ENCODE results near the gene DNASE2.
"Not testable (repeated sequence)": the region's sequence is repeated elsewhere in the genome, so short reads cannot be mapped to it uniquely, and the experiment has no call there.

The DNASE2 gene

DNA sequence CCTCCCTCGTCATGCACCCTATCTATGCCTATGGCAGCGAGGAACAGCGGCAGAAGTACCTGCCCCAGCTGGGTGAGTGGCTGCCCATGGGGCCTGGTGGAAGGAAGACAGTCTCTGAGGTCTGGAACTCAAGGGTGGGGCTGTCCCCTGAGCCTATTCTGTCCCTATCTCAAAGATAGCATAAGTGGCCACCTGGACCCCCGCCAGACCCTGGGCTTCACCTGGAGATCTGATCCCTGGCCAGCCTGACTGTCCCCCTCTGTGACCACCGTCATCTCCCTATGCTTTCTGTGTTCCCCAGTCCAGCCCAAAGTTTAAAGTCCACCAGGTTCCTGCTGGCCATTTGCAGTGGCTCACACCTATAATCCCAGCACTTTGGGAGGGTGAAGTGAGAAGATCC is 12.3 kb upstream of the DNASE2 start:
- TF ChIP-seq, protein P1, sequence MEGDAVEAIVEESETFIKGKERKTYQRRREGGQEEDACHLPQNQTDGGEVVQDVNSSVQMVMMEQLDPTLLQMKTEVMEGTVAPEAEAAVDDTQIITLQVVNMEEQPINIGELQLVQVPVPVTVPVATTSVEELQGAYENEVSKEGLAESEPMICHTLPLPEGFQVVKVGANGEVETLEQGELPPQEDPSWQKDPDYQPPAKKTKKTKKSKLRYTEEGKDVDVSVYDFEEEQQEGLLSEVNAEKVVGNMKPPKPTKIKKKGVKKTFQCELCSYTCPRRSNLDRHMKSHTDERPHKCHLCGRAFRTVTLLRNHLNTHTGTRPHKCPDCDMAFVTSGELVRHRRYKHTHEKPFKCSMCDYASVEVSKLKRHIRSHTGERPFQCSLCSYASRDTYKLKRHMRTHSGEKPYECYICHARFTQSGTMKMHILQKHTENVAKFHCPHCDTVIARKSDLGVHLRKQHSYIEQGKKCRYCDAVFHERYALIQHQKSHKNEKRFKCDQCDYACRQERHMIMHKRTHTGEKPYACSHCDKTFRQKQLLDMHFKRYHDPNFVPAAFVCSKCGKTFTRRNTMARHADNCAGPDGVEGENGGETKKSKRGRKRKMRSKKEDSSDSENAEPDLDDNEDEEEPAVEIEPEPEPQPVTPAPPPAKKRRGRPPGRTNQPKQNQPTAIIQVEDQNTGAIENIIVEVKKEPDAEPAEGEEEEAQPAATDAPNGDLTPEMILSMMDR (conservative IDR thresholded peaks at IDR 0.05; ENCODE audit: low read length): no peak
- H3K4me3 ChIP-seq (ENCODE audit: low read length): no peak overlapping the region
- no peak for DNase-seq (ENCODE audit: low read depth)

DNA sequence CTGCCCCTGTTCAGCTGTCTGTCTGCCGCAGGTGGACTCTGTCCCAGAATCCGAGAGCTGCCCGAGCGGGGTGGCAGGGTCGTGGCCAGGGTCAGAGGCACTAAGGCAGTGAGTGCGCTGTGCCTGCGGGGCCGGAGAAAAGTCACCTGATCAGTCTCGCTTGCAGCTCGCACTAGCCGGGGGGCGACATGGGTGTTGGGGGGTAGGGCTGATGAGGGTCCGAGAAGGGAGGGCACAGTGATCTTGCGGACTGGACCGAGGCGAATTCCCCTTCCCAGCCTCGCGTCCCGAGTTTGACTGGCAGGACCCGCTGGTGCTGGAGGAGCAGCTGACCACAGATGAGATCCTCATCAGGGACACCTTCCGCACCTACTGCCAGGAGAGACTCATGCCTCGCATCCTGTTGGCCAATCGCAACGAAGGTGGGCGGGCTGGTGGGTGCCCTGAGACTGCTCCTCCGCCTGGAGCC is 10.3 kb upstream of the DNASE2 start:
- TF ChIP-seq, protein P1 (conservative IDR thresholded peaks at IDR 0.05; ENCODE audit: low read length): no peak
- no peak for DNase-seq (ENCODE audit: low read depth)
- peak overlapping the region; percentile 97 for H3K4me3 ChIP-seq (ENCODE audit: low read length)

GRCh38 chr19:12890787-12891552 is 9.7 kb upstream of the DNASE2 start, which contains the start of gene GCDH:
TSS of gene GCDH (plus strand) at chr19:12891160. CDS start at chr19:12891305, 145 bp downstream.
- TF ChIP-seq, protein P1 (conservative IDR thresholded peaks at IDR 0.05; ENCODE audit: low read length): no peak
- peak; percentile 99 for DNase-seq (ENCODE audit: low read depth)
- H3K4me3 ChIP-seq (ENCODE audit: low read length): peak within 1 kb of the TSS; percentile 97

DNA sequence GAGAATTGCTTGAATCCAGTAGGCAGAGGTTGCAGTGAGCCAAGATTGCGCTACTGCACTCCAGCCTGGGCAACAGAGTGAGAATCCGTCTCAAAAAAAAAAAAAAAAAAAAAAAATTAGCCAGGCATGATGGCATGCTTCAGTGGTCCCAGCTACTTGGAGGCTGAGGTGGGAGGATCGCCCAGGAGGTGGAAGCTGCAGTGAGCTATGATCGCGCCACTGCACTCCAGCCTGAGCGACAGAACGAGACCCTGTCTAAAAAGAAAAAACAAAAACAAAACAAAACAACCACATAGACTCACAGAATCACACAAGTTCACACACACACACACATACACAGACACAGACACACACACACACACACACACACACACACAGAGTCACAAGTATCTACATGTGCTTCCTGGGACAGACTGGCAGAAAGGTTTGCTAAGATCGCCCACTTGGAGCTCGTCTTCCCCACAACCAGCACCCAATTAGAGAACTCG is 9.1 kb upstream of the DNASE2 start:
- not testable (repeated sequence) for DNase-seq (ENCODE audit: low read depth)
- peak overlapping the region; percentile 40; the same call in 1 of the 2 replicates for H3K4me3 ChIP-seq (ENCODE audit: low read length)

- no peak for DNase-seq (ENCODE audit: low read depth)
- no peak overlapping the region for H3K4me3 ChIP-seq (ENCODE audit: low read length)
- TF ChIP-seq, protein P1 (conservative IDR thresholded peaks at IDR 0.05; ENCODE audit: low read length): no peak
These were observed 6.9 kb upstream of the DNASE2 start for GRCh38 chr19:12888006-12888603.

- no peak for DNase-seq (ENCODE audit: low read depth)
- TF ChIP-seq, protein P1 (conservative IDR thresholded peaks at IDR 0.05; ENCODE audit: low read length): no peak
- H3K4me3 ChIP-seq (ENCODE audit: low read length): no peak within 1 kb of the TSS
These were observed 5.9 kb upstream of the DNASE2 start, which contains the start of gene KLF1 for GRCh38 chr19:12886969-12887747. TSS of gene KLF1 (minus strand) at chr19:12887201. CDS start at chr19:12887140, 61 bp downstream.

DNA sequence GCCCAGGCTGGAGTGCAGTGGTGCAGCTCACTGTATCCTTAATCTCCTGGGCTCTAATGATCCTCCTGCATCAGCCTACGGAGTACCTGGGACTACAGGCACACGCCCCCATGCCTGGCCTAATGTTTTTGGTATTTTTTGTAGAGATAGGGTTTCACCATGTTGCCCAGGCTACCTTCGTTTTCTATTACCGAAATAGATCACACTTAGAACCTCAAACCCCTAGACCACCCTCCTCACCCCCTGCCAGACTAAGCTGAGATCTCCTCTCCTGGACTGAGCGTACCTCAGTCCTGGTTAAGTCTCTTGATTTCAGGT is 5.4 kb upstream of the DNASE2 start:
- TF ChIP-seq, protein P1 (conservative IDR thresholded peaks at IDR 0.05; ENCODE audit: low read length): no peak
- H3K4me3 ChIP-seq (ENCODE audit: low read length): no peak overlapping the region
- no peak for DNase-seq (ENCODE audit: low read depth)

All from AG10803 (cell line).